Activated naive CD8-positive, alpha-beta T cell treated with anti-CD3 and anti-CD28 coated beads, Interleukin-2, amount 50 U/mL, for 24 hours (primary cell): ENCODE results near the gene MAP1A.

ENCODE experiments used
- ATAC-seq: fragments of 150-1000 bp; cut with Tn5 transposase; one replicate; pipeline ENCODE4 v1.10.0; 2021
- DNase-seq: peaks from one replicate; pipeline ENCODE4 v3.0.0; 2021
- H3K27ac Mint-ChIP-seq: one replicate; pipeline ENCODE4 v1.8.0; 2021; ENCODE audit warnings: mild to moderate bottlenecking, mixed read lengths
- H3K27me3 Mint-ChIP-seq: one replicate; pipeline ENCODE4 v1.8.0; 2021; ENCODE audit warnings: mixed read lengths
- H3K36me3 Mint-ChIP-seq: one replicate; pipeline ENCODE4 v1.8.0; 2021; ENCODE audit warnings: low read depth, mixed read lengths
- H3K4me1 Mint-ChIP-seq: one replicate; pipeline ENCODE4 v1.8.0; 2021; ENCODE audit warnings: mixed read lengths
- H3K4me3 Mint-ChIP-seq: one replicate; pipeline ENCODE4 v1.8.0; 2021; ENCODE audit warnings: mild to moderate bottlenecking, moderate library complexity, mixed read lengths
- H3K9me3 Mint-ChIP-seq: one replicate; pipeline ENCODE4 v1.8.0; 2021; ENCODE audit warnings: mixed read lengths

The MAP1A gene

GRCh38 chr15:43517354-43518196, at the start of gene MAP1A:
MAP1A (plus strand) TSS chr15:43517608; CDS start chr15:43521474, 3,866 bp downstream.
- Mint-ChIP-seq H3K36me3 (no peaks in the 10 kb centered on the region), H3K27me3 (peaks cover 23% of the 10 kb centered on the region), H3K27ac (no peak within 1 kb of the TSS), H3K4me1 (peaks cover 39% of the 10 kb centered on the region), H3K4me3 (peak within 1 kb of the TSS; percentile 66), H3K9me3 (no peaks in the 10 kb centered on the region)
- no peak for ATAC-seq
- DNase-seq = peak; percentile 10

GRCh38 chr15:43469867-43470266, 47.5 kb upstream of the MAP1A start:
- Mint-ChIP-seq H3K27me3 (no peaks in the 10 kb centered on the region), H3K4me3 (no peak overlapping the region), H3K36me3 (peaks cover 34% of the 10 kb centered on the region), H3K9me3 (no peaks in the 10 kb centered on the region), H3K4me1 (peaks cover 3% of the 10 kb centered on the region), H3K27ac (no peak overlapping the region)
- ATAC-seq (peak; percentile 33), DNase-seq (no peak)

GRCh38 chr15:43471975-43472374, 45.4 kb upstream of the MAP1A start:
- Mint-ChIP-seq H3K27me3 (no peaks in the 10 kb centered on the region), H3K4me3 (no peak overlapping the region), H3K36me3 (peaks cover 43% of the 10 kb centered on the region), H3K9me3 (no peaks in the 10 kb centered on the region), H3K27ac (no peak overlapping the region), H3K4me1 (peaks cover 3% of the 10 kb centered on the region)
- ATAC-seq = no peak
- no peak for DNase-seq

- ATAC-seq (no peak), DNase-seq (no peak)
- peaks cover 3% of the 10 kb centered on the region for H3K4me1 Mint-ChIP-seq
- H3K4me3 Mint-ChIP-seq = no peak overlapping the region
- H3K27me3 Mint-ChIP-seq = no peaks in the 10 kb centered on the region
- H3K27ac Mint-ChIP-seq = no peak overlapping the region
- no peaks in the 10 kb centered on the region for H3K9me3 Mint-ChIP-seq
- peaks cover 55% of the 10 kb centered on the region for H3K36me3 Mint-ChIP-seq
Observed at GRCh38 chr15:43473885-43474284, 43.5 kb upstream of the MAP1A start.

- no peaks in the 10 kb centered on the region for H3K9me3 Mint-ChIP-seq
- H3K4me3 Mint-ChIP-seq = no peak overlapping the region
- DNase-seq (no peak), ATAC-seq (no peak)
- no peak overlapping the region for H3K27ac Mint-ChIP-seq
- H3K36me3 Mint-ChIP-seq = peaks cover 23% of the 10 kb centered on the region
- no peaks in the 10 kb centered on the region for H3K27me3 Mint-ChIP-seq
- H3K4me1 Mint-ChIP-seq = peaks cover 6% of the 10 kb centered on the region
Observed at GRCh38 chr15:43483297-43484128, 33.9 kb upstream of the MAP1A start.

GRCh38 chr15:43484455-43484854, 33.0 kb upstream of the MAP1A start:
- Mint-ChIP-seq H3K27me3 (no peaks in the 10 kb centered on the region), H3K27ac (no peak overlapping the region), H3K9me3 (no peaks in the 10 kb centered on the region), H3K36me3 (peaks cover 18% of the 10 kb centered on the region), H3K4me1 (peaks cover 12% of the 10 kb centered on the region), H3K4me3 (no peak overlapping the region)
- DNase-seq (no peak), ATAC-seq (no peak)

- Mint-ChIP-seq H3K36me3 (peaks cover 10% of the 10 kb centered on the region), H3K9me3 (no peaks in the 10 kb centered on the region), H3K4me3 (no peak overlapping the region), H3K4me1 (peaks cover 25% of the 10 kb centered on the region), H3K27ac (no peak overlapping the region), H3K27me3 (no peaks in the 10 kb centered on the region)
- no peak for ATAC-seq
- DNase-seq = no peak
Observed at GRCh38 chr15:43487271-43487895, 30.0 kb upstream of the MAP1A start.

- DNase-seq (no peak), ATAC-seq (no peak)
- H3K27ac Mint-ChIP-seq = no peak overlapping the region
- peaks cover 11% of the 10 kb centered on the region for H3K36me3 Mint-ChIP-seq
- H3K4me3 Mint-ChIP-seq = no peak overlapping the region
- H3K9me3 Mint-ChIP-seq = no peaks in the 10 kb centered on the region
- peaks cover 31% of the 10 kb centered on the region for H3K4me1 Mint-ChIP-seq
- H3K27me3 Mint-ChIP-seq = no peaks in the 10 kb centered on the region
Observed at GRCh38 chr15:43488790-43489189, 28.6 kb upstream of the MAP1A start.

GRCh38 chr15:43489191-43489590, 28.2 kb upstream of the MAP1A start:
- DNase-seq = no peak
- Mint-ChIP-seq H3K4me1 (peaks cover 35% of the 10 kb centered on the region), H3K27me3 (no peaks in the 10 kb centered on the region), H3K4me3 (no peak overlapping the region), H3K9me3 (no peaks in the 10 kb centered on the region), H3K27ac (no peak overlapping the region), H3K36me3 (peaks cover 11% of the 10 kb centered on the region)
- ATAC-seq = no peak

- Mint-ChIP-seq H3K4me3 (peak overlapping the region; percentile 98), H3K9me3 (no peaks in the 10 kb centered on the region), H3K27me3 (no peaks in the 10 kb centered on the region), H3K4me1 (peaks cover 38% of the 10 kb centered on the region), H3K27ac (peak overlapping the region; percentile 97), H3K36me3 (peaks cover 7% of the 10 kb centered on the region)
- ATAC-seq = no peak
- no peak for DNase-seq
Observed at GRCh38 chr15:43492266-43492665, 25.1 kb upstream of the MAP1A start.

GRCh38 chr15:43492673-43493601, 24.5 kb upstream of the MAP1A start, which contains the start of gene TP53BP1:
TP53BP1 (minus strand) TSS chr15:43493156; CDS start chr15:43493043, 113 bp downstream.
- H3K4me3 Mint-ChIP-seq = peak within 1 kb of the TSS; percentile 98

GRCh38 chr15:43493703-43494472, 23.5 kb upstream of the MAP1A start:
- peaks cover 5% of the 10 kb centered on the region for H3K36me3 Mint-ChIP-seq
- H3K27me3 Mint-ChIP-seq = no peaks in the 10 kb centered on the region
- peaks cover 36% of the 10 kb centered on the region for H3K4me1 Mint-ChIP-seq
- peak overlapping the region; percentile 98 for H3K4me3 Mint-ChIP-seq
- DNase-seq (no peak), ATAC-seq (no peak)
- H3K9me3 Mint-ChIP-seq = no peaks in the 10 kb centered on the region
- H3K27ac Mint-ChIP-seq = peak overlapping the region; percentile 97

More at GRCh38 chr15:43492673-43493601, 24.5 kb upstream of the MAP1A start, which contains the start of gene TP53BP1:
- DNase-seq = peak; percentile 93
- H3K9me3 Mint-ChIP-seq = no peaks in the 10 kb centered on the region
- peaks cover 38% of the 10 kb centered on the region for H3K4me1 Mint-ChIP-seq
- peaks cover 6% of the 10 kb centered on the region for H3K36me3 Mint-ChIP-seq
- H3K27me3 Mint-ChIP-seq = no peaks in the 10 kb centered on the region
- H3K27ac Mint-ChIP-seq = peak within 1 kb of the TSS; percentile 97
- ATAC-seq = peak; percentile 100

GRCh38 chr15:43498990-43499389, 18.4 kb upstream of the MAP1A start:
- Mint-ChIP-seq H3K4me3 (no peak overlapping the region), H3K9me3 (no peaks in the 10 kb centered on the region)

More at GRCh38 chr15:43498990-43499389, 18.4 kb upstream of the MAP1A start:
- H3K36me3 Mint-ChIP-seq = no peaks in the 10 kb centered on the region
- peaks cover 7% of the 10 kb centered on the region for H3K4me1 Mint-ChIP-seq
- DNase-seq (no peak), ATAC-seq (no peak)
- H3K27ac Mint-ChIP-seq = no peak overlapping the region
- H3K27me3 Mint-ChIP-seq = no peaks in the 10 kb centered on the region
